GM21528 (cell line): ENCODE results near the gene RPS6KA2.
A peak's percentile ranks its signal among the peaks of the same experiment; 100 is the strongest.
"Not testable (repeated sequence)": the region's sequence is repeated elsewhere in the genome, so short reads cannot be mapped to it uniquely, and the experiment has no call there.

ENCODE experiments used
- ATAC-seq: cut with Tn5 transposase; IDR thresholded peaks from one replicate; pipeline ENCODE4 v1.9.1; 2021; ENCODE audit warnings: mild to moderate bottlenecking, moderate library complexity; ENCODE audit not compliant: unreplicated experiment, low FRiP score

The RPS6KA2 gene

DNA sequence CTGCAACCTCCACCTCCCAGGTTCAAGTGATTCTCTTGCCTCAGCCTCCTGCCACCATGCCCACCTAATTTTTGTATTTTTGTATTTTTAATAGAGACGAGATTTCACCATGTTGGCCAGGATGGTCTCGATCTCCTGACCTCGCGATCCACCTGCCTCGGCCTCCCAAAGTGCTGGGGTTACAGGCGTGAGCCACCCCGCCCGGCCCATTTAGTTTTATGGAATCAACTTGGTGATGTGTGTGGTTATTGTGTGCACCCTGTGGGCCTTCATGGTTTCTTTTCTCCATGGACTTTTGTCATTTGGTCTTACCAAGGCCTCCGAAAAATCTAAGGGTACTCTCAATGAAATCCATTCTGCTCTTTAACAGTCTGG lies 88.1 kb downstream of the RPS6KA2 start:
- not testable (repeated sequence) for ATAC-seq

- ATAC-seq: no peak
These were observed 88.6 kb downstream of the RPS6KA2 start for GRCh38 chr6:166538297-166539010.

- no peak for ATAC-seq
These were observed 92.2 kb downstream of the RPS6KA2 start for GRCh38 chr6:166534658-166535406.

DNA sequence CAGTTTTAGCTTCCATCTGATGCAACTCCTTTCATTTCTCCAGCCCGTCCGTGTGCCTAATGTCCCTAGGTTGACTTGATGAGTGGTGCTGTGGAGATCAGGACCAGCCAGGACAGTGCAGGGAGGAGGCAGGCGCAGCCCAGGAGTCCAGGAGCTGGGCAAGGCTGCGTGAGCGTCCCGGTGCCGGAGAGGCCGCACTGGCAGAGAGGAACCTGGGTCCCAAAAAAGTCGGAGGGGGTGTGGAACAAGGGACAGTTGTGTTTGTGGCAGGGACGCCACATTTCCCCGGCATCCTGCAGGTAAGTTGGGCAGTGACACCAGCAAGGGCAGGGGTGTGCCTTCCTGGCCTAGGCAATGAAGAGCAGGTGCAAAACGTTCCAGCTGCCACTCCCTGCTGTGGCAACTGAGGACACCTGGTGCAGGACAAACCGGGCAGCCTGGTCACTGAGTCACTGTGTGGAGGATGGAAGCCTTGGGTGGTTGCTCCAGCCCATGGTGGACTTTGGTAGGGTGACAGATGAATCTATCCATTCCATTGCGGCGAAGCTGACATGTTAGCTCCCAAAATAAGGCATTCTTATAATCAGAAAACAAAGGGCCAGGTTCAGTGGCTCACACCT lies 93.7 kb downstream of the RPS6KA2 start:
- ATAC-seq: no peak

- ATAC-seq: no peak
These were observed 94.7 kb downstream of the RPS6KA2 start for GRCh38 chr6:166532302-166532701.

GRCh38 chr6:166530211-166531095 lies 96.6 kb downstream of the RPS6KA2 start:
- no peak for ATAC-seq

- ATAC-seq: no peak
These were observed 97.5 kb downstream of the RPS6KA2 start for GRCh38 chr6:166529586-166529985.

DNA sequence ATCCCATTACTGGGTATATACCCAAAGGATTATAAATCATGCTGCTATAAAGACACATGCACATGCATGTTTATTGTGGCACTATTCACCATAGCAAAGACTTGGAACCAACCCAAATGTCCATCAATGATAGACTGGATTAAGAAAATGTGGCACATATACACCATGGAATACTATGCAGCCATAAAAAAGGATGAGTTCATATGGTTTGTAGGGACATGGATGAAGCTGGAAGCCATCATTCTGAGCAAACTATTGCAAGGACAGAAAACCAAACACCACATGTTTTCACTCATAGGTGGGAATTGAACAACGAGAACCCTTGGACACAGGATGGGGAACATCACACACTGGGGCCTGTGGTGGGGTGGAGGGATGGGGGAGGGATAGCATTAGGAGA lies 98.0 kb downstream of the RPS6KA2 start:
- ATAC-seq: not testable (repeated sequence)

GRCh38 chr6:166527849-166528248 lies 99.2 kb downstream of the RPS6KA2 start:
- no peak for ATAC-seq

DNA sequence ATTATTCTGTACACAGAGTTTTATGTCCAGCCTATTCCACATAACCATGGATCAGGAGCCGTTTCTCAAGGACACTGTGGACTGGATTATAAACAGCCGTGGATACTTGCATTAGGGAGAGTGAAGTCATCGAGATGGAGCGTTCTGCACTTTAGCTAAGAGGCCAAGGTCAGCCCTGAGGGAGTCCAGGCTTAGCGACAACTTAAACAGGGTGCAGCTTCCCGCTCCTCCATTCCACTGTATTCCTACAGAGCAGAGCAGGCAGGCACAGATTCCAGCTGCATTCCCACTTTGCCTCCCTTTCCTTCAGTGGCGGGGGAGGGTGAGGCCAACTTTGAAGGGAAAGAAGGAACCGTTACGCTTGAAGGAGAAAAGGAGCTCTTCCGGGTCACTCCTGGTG lies 100.1 kb downstream of the RPS6KA2 start:
- no peak for ATAC-seq

- no peak for ATAC-seq
These were observed 101.5 kb downstream of the RPS6KA2 start for GRCh38 chr6:166525567-166525966.

GRCh38 chr6:166523782-166524559 lies 103.1 kb downstream of the RPS6KA2 start:
- no peak for ATAC-seq

- ATAC-seq: no peak
These were observed 105.9 kb downstream of the RPS6KA2 start for GRCh38 chr6:166520905-166521834.

- ATAC-seq: no peak
These were observed 110.7 kb downstream of the RPS6KA2 start for GRCh38 chr6:166516251-166516884.

- ATAC-seq: no peak
These were observed 111.8 kb downstream of the RPS6KA2 start for GRCh38 chr6:166515072-166515810.

- ATAC-seq: no peak
These were observed 112.9 kb downstream of the RPS6KA2 start for GRCh38 chr6:166514196-166514595.

GRCh38 chr6:166512567-166512966 lies 114.5 kb downstream of the RPS6KA2 start:
- peak; percentile 88 for ATAC-seq

DNA sequence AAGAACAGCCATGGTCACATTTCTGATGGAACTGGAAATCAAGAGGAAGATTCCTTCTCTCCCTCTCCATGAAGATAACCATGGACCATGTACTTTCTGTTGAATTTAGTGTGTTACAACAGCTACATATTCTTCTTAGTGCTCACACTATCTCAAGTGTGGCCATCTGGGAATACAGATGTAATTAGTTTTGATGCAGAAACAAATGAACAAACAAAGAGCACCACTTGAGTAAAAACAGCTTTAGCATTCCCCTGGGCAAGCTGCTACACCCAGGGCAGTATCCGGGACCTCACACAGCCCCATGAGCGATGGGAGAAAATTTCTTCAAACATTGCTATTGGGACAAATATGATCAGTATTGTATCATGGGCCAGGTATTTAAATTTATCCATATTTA lies 115.7 kb downstream of the RPS6KA2 start:
- no peak for ATAC-seq
